ENCODE data around the gene CPE.

Gene CPE

GRCh38 chr4:165464813-165465381, 86.1 kb downstream of the CPE start:
- H3K4me3 ChIP-seq (ENCODE audit: low read length): no peak overlapping the region
- peak; percentile 50 for DNase-seq
- no peak for TF ChIP-seq EZH2 (optimal IDR thresholded peaks at IDR 0.05; ENCODE audit: low read depth, low read length)
- TF ChIP-seq EZH2phosphoT487 (IDR thresholded peaks at IDR 0.05; ENCODE audit: low read length): no peak
- peak; percentile 70 for TF ChIP-seq CTCF (IDR thresholded peaks at IDR 0.05; ENCODE audit: low read length)
- no peak overlapping the region for H3K9ac ChIP-seq (ENCODE audit: low read length)
- H3K27me3 ChIP-seq (replicated peaks; ENCODE audit: insufficient read depth, low read length): no peaks in the 10 kb centered on the region
- peak overlapping the region; percentile 5; the same call in 1 of the 2 replicates for H3K4me2 ChIP-seq (ENCODE audit: low read depth, low read length)
- H2AFZ ChIP-seq (ENCODE audit: low read length): peak overlapping the region; percentile 30; the same call in 1 of the 2 replicates
- H3K4me1 ChIP-seq (ENCODE audit: low read length): no peaks in the 10 kb centered on the region
- H3F3A ChIP-seq (ENCODE audit: insufficient read depth, low read length): no peaks in the 10 kb centered on the region
- H3K36me3 ChIP-seq (replicated peaks; ENCODE audit: insufficient read depth, low read length): no peaks in the 10 kb centered on the region
- no peaks in the 10 kb centered on the region for H3K9me2 ChIP-seq (replicated peaks; ENCODE audit: insufficient read depth, low read length)
- H3K9me3 ChIP-seq (replicated peaks; ENCODE audit: insufficient read depth, low read length): no peaks in the 10 kb centered on the region
- H4K20me1 ChIP-seq (ENCODE audit: insufficient read depth, low read length): no peaks in the 10 kb centered on the region
- no peak overlapping the region for H3K27ac ChIP-seq (ENCODE audit: low read length)
- H3K79me2 ChIP-seq (ENCODE audit: low read length): no peaks in the 10 kb centered on the region

DNA sequence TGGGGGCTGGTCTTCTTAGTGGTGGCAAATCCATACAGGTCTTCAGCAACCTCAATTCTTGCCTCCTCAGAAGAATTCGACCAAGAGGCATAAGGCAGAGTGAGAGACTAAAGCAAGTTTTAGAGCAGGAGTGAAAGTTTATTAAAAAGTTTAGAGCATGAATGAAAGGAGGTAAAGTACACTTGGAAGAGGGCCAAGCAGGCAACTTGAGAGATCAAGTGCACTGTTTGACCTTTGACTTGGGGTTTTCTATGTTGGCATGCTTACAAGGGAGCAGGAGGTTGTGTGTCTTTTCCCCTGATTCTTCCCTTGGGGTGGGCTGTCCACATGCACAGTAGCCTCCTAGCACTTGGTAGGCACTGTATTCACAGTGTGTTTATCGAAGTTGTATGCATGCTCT, 91.2 kb downstream of the CPE start:
- Histone ChIP-seq H3K4me2 (ENCODE audit: low read depth, low read length) (no peak overlapping the region), H4K20me1 (ENCODE audit: insufficient read depth, low read length) (no peaks in the 10 kb centered on the region), H3K36me3 (replicated peaks; ENCODE audit: insufficient read depth, low read length) (no peaks in the 10 kb centered on the region), H3K27ac (ENCODE audit: low read length) (no peak overlapping the region), H3F3A (ENCODE audit: insufficient read depth, low read length) (no peaks in the 10 kb centered on the region), H2AFZ (ENCODE audit: low read length) (no peak overlapping the region), H3K9me3 (replicated peaks; ENCODE audit: insufficient read depth, low read length) (no peaks in the 10 kb centered on the region), H3K27me3 (replicated peaks; ENCODE audit: insufficient read depth, low read length) (no peaks in the 10 kb centered on the region), H3K79me2 (ENCODE audit: low read length) (no peaks in the 10 kb centered on the region), H3K4me3 (ENCODE audit: low read length) (no peak overlapping the region), H3K9me2 (replicated peaks; ENCODE audit: insufficient read depth, low read length) (no peaks in the 10 kb centered on the region), H3K4me1 (ENCODE audit: low read length) (no peaks in the 10 kb centered on the region), H3K9ac (ENCODE audit: low read length) (no peak overlapping the region)
- DNase-seq: no peak
- no peak for TF ChIP-seq EZH2phosphoT487 (IDR thresholded peaks at IDR 0.05; ENCODE audit: low read length)

- H3K4me3 ChIP-seq (ENCODE audit: low read length): no peak overlapping the region
- H4K20me1 ChIP-seq (ENCODE audit: insufficient read depth, low read length): no peaks in the 10 kb centered on the region
- H3K9ac ChIP-seq (ENCODE audit: low read length): no peak overlapping the region
- no peak overlapping the region for H3K4me2 ChIP-seq (ENCODE audit: low read depth, low read length)
- H3K9me2 ChIP-seq (replicated peaks; ENCODE audit: insufficient read depth, low read length): no peaks in the 10 kb centered on the region
- TF ChIP-seq CTCF (IDR thresholded peaks at IDR 0.05; ENCODE audit: low read length) (no peak), EZH2 (optimal IDR thresholded peaks at IDR 0.05; ENCODE audit: low read depth, low read length) (no peak), EZH2phosphoT487 (IDR thresholded peaks at IDR 0.05; ENCODE audit: low read length) (no peak)
- H3K27me3 ChIP-seq (replicated peaks; ENCODE audit: insufficient read depth, low read length): no peaks in the 10 kb centered on the region
- no peak for DNase-seq
- H3K79me2 ChIP-seq (ENCODE audit: low read length): no peaks in the 10 kb centered on the region
- H3K27ac ChIP-seq (ENCODE audit: low read length): no peak overlapping the region
- no peaks in the 10 kb centered on the region for H3K4me1 ChIP-seq (ENCODE audit: low read length)
- H2AFZ ChIP-seq (ENCODE audit: low read length): no peak overlapping the region
- no peaks in the 10 kb centered on the region for H3K9me3 ChIP-seq (replicated peaks; ENCODE audit: insufficient read depth, low read length)
- no peaks in the 10 kb centered on the region for H3F3A ChIP-seq (ENCODE audit: insufficient read depth, low read length)
- H3K36me3 ChIP-seq (replicated peaks; ENCODE audit: insufficient read depth, low read length): no peaks in the 10 kb centered on the region
These were observed 94.3 kb downstream of the CPE start for GRCh38 chr4:165472943-165473676.
